ENCODE measurements around the gene NPFFR1.

DNA sequence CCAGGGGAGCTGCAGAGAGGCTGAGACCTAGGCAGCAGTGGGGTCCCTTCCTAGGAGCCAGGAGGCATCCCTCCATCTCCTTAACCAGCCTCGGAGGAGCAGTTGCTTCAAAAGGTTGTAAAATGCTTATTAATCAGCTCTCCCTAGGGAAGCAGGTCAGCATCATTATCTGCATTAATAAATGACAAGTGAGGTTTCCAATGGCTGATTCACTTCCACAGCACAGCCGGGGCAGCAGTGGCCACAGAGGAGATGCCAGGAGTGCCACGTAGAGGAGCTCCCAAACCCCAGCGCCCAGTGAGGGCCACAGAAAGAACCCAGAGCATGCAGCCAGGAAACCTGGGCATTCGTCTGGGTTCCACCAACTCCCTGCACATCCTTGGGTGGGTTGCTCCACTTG, 8.2 kb upstream of the NPFFR1 start:
- TF ChIP-seq CTCF (IDR thresholded peaks at IDR 0.05), result no peak
- no peak for TF ChIP-seq POLR2A (IDR thresholded peaks at IDR 0.05; ENCODE audit: low read depth)
- no peak for TF ChIP-seq POLR2AphosphoS5 (IDR thresholded peaks at IDR 0.05)

Data from esophagus muscularis mucosa (tissue), 3 donors.